HepG2 (cell line): ENCODE measurements around the gene EEF1AKMT3. TPM values are rescaled to one million over a fixed set of nuclear protein-coding genes. Genes with fewer than 3 reads are reported as not detected.

Experiments
- ATF3 ChIP-seq: sonication (generic); formaldehyde crosslinking; IDR thresholded peaks from 2 replicates; pipeline ENCODE4 v1.4.0; 2020; ENCODE audit warnings: missing genetic modification reagents
- CHCHD3 ChIP-seq: sonication (generic); formaldehyde crosslinking; IDR thresholded peaks from 2 replicates; pipeline ENCODE4 v1.8.0; 2022; ENCODE audit warnings: mild to moderate bottlenecking, missing genetic modification reagents, moderate library complexity
- ELF4 ChIP-seq: sonication (generic); formaldehyde crosslinking; IDR thresholded peaks from 2 replicates; pipeline ENCODE4 v1.5.0; 2020; ENCODE audit warnings: missing genetic modification reagents, mild to moderate bottlenecking, moderate library complexity, borderline replicate concordance
- EZH2 ChIP-seq: conservative IDR thresholded peaks from 2 replicates; pipeline ENCODE4 v1.6.1; 2012; ENCODE audit warnings: mild to moderate bottlenecking, low read depth, low read length, moderate library complexity
- FOXO1 ChIP-seq: sonication (generic); formaldehyde crosslinking; IDR thresholded peaks from 2 replicates; pipeline ENCODE4 v1.4.0; 2020; ENCODE audit warnings: missing genetic modification reagents
- HOXD1 ChIP-seq: sonication (generic); formaldehyde crosslinking; IDR thresholded peaks from 2 replicates; pipeline ENCODE4 v1.5.0; 2020; ENCODE audit warnings: missing genetic modification reagents
- REPIN1 ChIP-seq: sonication (generic); formaldehyde crosslinking; IDR thresholded peaks from 2 replicates; pipeline ENCODE4 v1.8.0; 2022; ENCODE audit warnings: missing genetic modification reagents, low read depth, mild to moderate bottlenecking, borderline replicate concordance
- RNF2 ChIP-seq: fragments of 450-650 bp; conservative IDR thresholded peaks from 2 replicates; pipeline ENCODE4 v1.6.1; 2016; ENCODE audit warnings: low read depth
- SALL1 ChIP-seq: sonication (generic); formaldehyde crosslinking; IDR thresholded peaks from 2 replicates; pipeline ENCODE4 v1.8.0; 2022; ENCODE audit warnings: mild to moderate bottlenecking, missing genetic modification reagents
- SAP130 ChIP-seq: IDR thresholded peaks from 2 replicates; pipeline ENCODE4 v1.6.1; 2016; ENCODE audit warnings: low read depth
- SMAD3 ChIP-seq: sonication (generic); formaldehyde crosslinking; IDR thresholded peaks from 2 replicates; pipeline ENCODE4 v1.4.0; 2020; ENCODE audit warnings: missing genetic modification reagents
- ZBTB4 ChIP-seq: sonication (generic); formaldehyde crosslinking; IDR thresholded peaks from 2 replicates; pipeline ENCODE4 v1.4.0; 2020; ENCODE audit warnings: missing genetic modification reagents, mild to moderate bottlenecking, borderline replicate concordance
- ZFP90 ChIP-seq: sonication (generic); formaldehyde crosslinking; IDR thresholded peaks from 2 replicates; pipeline ENCODE4 v1.8.0; 2022; ENCODE audit warnings: missing genetic modification reagents, mild to moderate bottlenecking, inconsistent platforms, borderline replicate concordance
- ZFX ChIP-seq: sonication (generic); formaldehyde crosslinking; IDR thresholded peaks from 2 replicates; pipeline ENCODE4 v1.4.0; 2020; ENCODE audit warnings: mild to moderate bottlenecking, low read depth, missing genetic modification reagents, moderate library complexity
- ZNF296 ChIP-seq: sonication (generic); formaldehyde crosslinking; conservative IDR thresholded peaks from 2 replicates; pipeline ENCODE4 v1.5.0; 2020; ENCODE audit warnings: mild to moderate bottlenecking, missing genetic modification reagents
- ZNF343 ChIP-seq: sonication (generic); formaldehyde crosslinking; IDR thresholded peaks from 2 replicates; pipeline ENCODE4 v1.4.0; 2020; ENCODE audit warnings: mild to moderate bottlenecking, missing genetic modification reagents
- ZNF431 ChIP-seq: sonication (generic); formaldehyde crosslinking; IDR thresholded peaks from 2 replicates; pipeline ENCODE4 v1.9.0; 2022; ENCODE audit warnings: missing genetic modification reagents, low read depth, mild to moderate bottlenecking, borderline replicate concordance
- ZNF501 ChIP-seq: sonication (generic); formaldehyde crosslinking; IDR thresholded peaks from 2 replicates; pipeline ENCODE4 v1.5.1; 2020; ENCODE audit warnings: mild to moderate bottlenecking, moderate library complexity, missing genetic modification reagents
- ZNF550 ChIP-seq: sonication (generic); formaldehyde crosslinking; IDR thresholded peaks from 2 replicates; pipeline ENCODE4 v1.4.0; 2020; ENCODE audit warnings: mild to moderate bottlenecking, missing genetic modification reagents, borderline replicate concordance
- ZNF570 ChIP-seq: sonication (generic); formaldehyde crosslinking; IDR thresholded peaks from 2 replicates; pipeline ENCODE4 v1.4.0; 2020; ENCODE audit warnings: mild to moderate bottlenecking, missing genetic modification reagents, borderline replicate concordance
- ZNF580 ChIP-seq: IDR thresholded peaks from 2 replicates; pipeline ENCODE4 v1.6.1; 2016; ENCODE audit warnings: low read depth, borderline replicate concordance
- ZNF644 ChIP-seq: IDR thresholded peaks from 2 replicates; pipeline ENCODE4 v1.6.1; 2016; ENCODE audit warnings: low read depth
- ZNF770 ChIP-seq: sonication (generic); formaldehyde crosslinking; IDR thresholded peaks from 2 replicates; pipeline ENCODE4 v1.5.0; 2020; ENCODE audit warnings: mild to moderate bottlenecking, missing genetic modification reagents
- ZSCAN21 ChIP-seq: sonication (generic); formaldehyde crosslinking; IDR thresholded peaks from 2 replicates; pipeline ENCODE4 v1.8.0; 2022; ENCODE audit warnings: mild to moderate bottlenecking, missing genetic modification reagents, moderate library complexity, borderline replicate concordance
- polyA plus RNA-seq, 8 experiments: library from polyadenylated mRNA; depleted of rRNA in 3 of 8; stranded (reverse) in 7 of 8; unstranded in 1 of 8; fragments of >200 nt; fragmentation: Illumina TruSeq in 4 of 8; extraction: Trizol in 4 of 8; gene quantifications; 2 replicates each; pipeline versions ENCODE4 v1.2.1 to v1.2.3, GENCODE V29; 2011 to 2016; ENCODE audit warnings: low read depth in 4 of 8, missing spikeins in 1 of 8, mixed read lengths in 1 of 8; ENCODE audit not compliant: insufficient read depth in 1 of 8
- total RNA-seq, 5 experiments: library from RNA; depleted of rRNA; stranded (reverse); fragments of >200 nt; fragmentation: Illumina TruSeq; extraction: Trizol; gene quantifications; 2 replicates each; pipeline ENCODE4 v1.2.3, GENCODE V29; 2016; ENCODE audit warnings: low read depth in 1 of 5

Gene EEF1AKMT3
- total and polyA plus RNA-seq, 2 of the 13 experiments (the other 11 are each of a cell fraction or from before 2014, with no cell fraction given), result 4.7 to 11.4 TPM

GRCh38 chr12:57726151-57726883, 46.1 kb upstream of the EEF1AKMT3 start (continued):
- TF ChIP-seq CHCHD3 (CRISPR knock-in tag) (no peak), SALL1 (CRISPR knock-in tag) (peak; percentile 25; the same call in 1 of the 2 replicates), REPIN1 (0 out of 2 replicates have a peak, but pooled peaks have one; percentile 27), RNF2 (no peak), SAP130 (CRISPR knock-in tag) (peak; percentile 55), ZSCAN21 (CRISPR knock-in tag) (no peak; the same call in 1 of the 2 replicates), ZNF501 (peak; percentile 82), ZNF644 (no peak), ZNF580 (no peak), HOXD1 (CRISPR knock-in tag) (0 out of 2 replicates have a peak, but pooled peaks have one; percentile 17), ZNF431 (0 out of 2 replicates have a peak, but pooled peaks have one; percentile 42), ZNF550 (CRISPR knock-in tag) (no peak), FOXO1 (CRISPR knock-in tag) (0 out of 2 replicates have a peak, but pooled peaks have one; percentile 32), ZFP90 (CRISPR knock-in tag) (peak; percentile 38; the same call in 1 of the 2 replicates), ZNF770 (CRISPR knock-in tag) (peak; percentile 48; the same call in 1 of the 2 replicates), ZBTB4 (CRISPR knock-in tag) (no peak), EZH2 (no peak), ZNF343 (CRISPR knock-in tag) (no peak; the same call in 1 of the 2 replicates), ZNF296 (CRISPR knock-in tag) (no peak), ZFX (CRISPR knock-in tag) (peak; percentile 36; the same call in 1 of the 2 replicates), ATF3 (CRISPR knock-in tag) (no peak), ELF4 (CRISPR knock-in tag) (no peak), SMAD3 (CRISPR knock-in tag) (0 out of 2 replicates have a peak, but pooled peaks have one; percentile 25), ZNF570 (no peak)
